DLD1 (cell line): Measurements from ENCODE around the gene METTL1.
"Not testable (repeated sequence)": the region's sequence is repeated elsewhere in the genome, so short reads cannot be mapped to it uniquely, and the experiment has no call there.

Experiments
- in situ Hi-C: cut with HindIII; loops from 2 replicates; pipeline ENCODE4 v1.10.0; 2017; ENCODE audit warnings: low sequenced_read_pairs

METTL1 gene

GRCh38 chr12:57771873-57772428 lies at the start of gene METTL1:
Gene METTL1 (minus strand): TSS chr12:57772105. CDS start chr12:57772083, 22 bp downstream.
- in situ Hi-C loops: no loop called here

- in situ Hi-C loops: not testable (repeated sequence)
Measured at GRCh38 chr12:57821015-57821414, 49.1 kb upstream of the METTL1 start.

GRCh38 chr12:57820119-57820518 lies 48.2 kb upstream of the METTL1 start:
- in situ Hi-C loops: not testable (repeated sequence)

- in situ Hi-C loops: loop anchor here (10.0 kb wide), 1 partner anchor 57 kb away; no protein-coding TSS in a partner anchor
Measured at GRCh38 chr12:57817990-57818331, 46.1 kb upstream of the METTL1 start.

GRCh38 chr12:57817261-57817989 lies 45.5 kb upstream of the METTL1 start:
- in situ Hi-C loops: loop anchor here (10.0 kb wide), 1 partner anchor 57 kb away; no protein-coding TSS in a partner anchor

GRCh38 chr12:57816855-57817151 lies 44.9 kb upstream of the METTL1 start:
- in situ Hi-C loops: loop anchor here (10.0 kb wide), 1 partner anchor 58 kb away; no protein-coding TSS in a partner anchor

GRCh38 chr12:57816001-57816854 lies 44.3 kb upstream of the METTL1 start:
- in situ Hi-C loops: loop anchor here (10.0 kb wide), 1 partner anchor 59 kb away; no protein-coding TSS in a partner anchor

GRCh38 chr12:57815177-57816000 lies 43.5 kb upstream of the METTL1 start:
- in situ Hi-C loops: loop anchor here (10.0 kb wide), 1 partner anchor 59 kb away; no protein-coding TSS in a partner anchor

GRCh38 chr12:57813971-57814772 lies 42.3 kb upstream of the METTL1 start:
- in situ Hi-C loops: loop anchor here (10.0 kb wide), 1 partner anchor 61 kb away; no protein-coding TSS in a partner anchor

GRCh38 chr12:57813111-57813970 lies 41.4 kb upstream of the METTL1 start:
- in situ Hi-C loops: loop anchor here (10.0 kb wide), 1 partner anchor 61 kb away; no protein-coding TSS in a partner anchor

GRCh38 chr12:57811028-57811755 lies 39.3 kb upstream of the METTL1 start:
- in situ Hi-C loops: loop anchor here (10.0 kb wide), 1 partner anchor 64 kb away; no protein-coding TSS in a partner anchor

GRCh38 chr12:57810450-57810849 lies 38.5 kb upstream of the METTL1 start:
- in situ Hi-C loops: loop anchor here (10.0 kb wide), 1 partner anchor 64 kb away; no protein-coding TSS in a partner anchor

GRCh38 chr12:57809425-57809824 lies 37.5 kb upstream of the METTL1 start:
- in situ Hi-C loops: no loop called here

- in situ Hi-C loops: no loop called here
Measured at GRCh38 chr12:57808351-57808750, 36.4 kb upstream of the METTL1 start.

- in situ Hi-C loops: no loop called here
Measured at GRCh38 chr12:57807285-57807684, 35.4 kb upstream of the METTL1 start.

- in situ Hi-C loops: no loop called here
Measured at GRCh38 chr12:57806677-57807076, 34.8 kb upstream of the METTL1 start.

GRCh38 chr12:57803319-57803893 lies 31.5 kb upstream of the METTL1 start:
- in situ Hi-C loops: no loop called here

GRCh38 chr12:57802607-57803006 lies 30.7 kb upstream of the METTL1 start:
- in situ Hi-C loops: no loop called here
